Hepatocyte (in vitro differentiated cells): Measurements from ENCODE around the gene HRG.

ENCODE experiments used
- EZH2 ChIP-seq: fragments of 200-600 bp; sonication (generic); IDR thresholded peaks from 2 replicates; pipeline ENCODE4 v1.6.1; 2016; ENCODE audit warnings: antibody characterized with exemption, mild to moderate bottlenecking, borderline replicate concordance
- EZH2phosphoT487 ChIP-seq: fragments of 200-600 bp; sonication (generic); IDR thresholded peaks from one replicate; pipeline ENCODE4 v1.6.1; 2018; ENCODE audit warnings: antibody characterized with exemption, mild to moderate bottlenecking, low read depth, moderate library complexity; ENCODE audit not compliant: unreplicated experiment, severe bottlenecking
- TF ChIP-seq, protein P1 (sequence below): fragments of 200-600 bp; sonication (generic); IDR thresholded peaks from 2 replicates; pipeline ENCODE4 v1.5.1; 2016; ENCODE audit warnings: antibody characterized with exemption, mild to moderate bottlenecking; ENCODE audit not compliant: poor library complexity

GRCh38 chr3:186722457-186722856, 56.6 kb downstream of the HRG start:
- TF ChIP-seq, protein P1, sequence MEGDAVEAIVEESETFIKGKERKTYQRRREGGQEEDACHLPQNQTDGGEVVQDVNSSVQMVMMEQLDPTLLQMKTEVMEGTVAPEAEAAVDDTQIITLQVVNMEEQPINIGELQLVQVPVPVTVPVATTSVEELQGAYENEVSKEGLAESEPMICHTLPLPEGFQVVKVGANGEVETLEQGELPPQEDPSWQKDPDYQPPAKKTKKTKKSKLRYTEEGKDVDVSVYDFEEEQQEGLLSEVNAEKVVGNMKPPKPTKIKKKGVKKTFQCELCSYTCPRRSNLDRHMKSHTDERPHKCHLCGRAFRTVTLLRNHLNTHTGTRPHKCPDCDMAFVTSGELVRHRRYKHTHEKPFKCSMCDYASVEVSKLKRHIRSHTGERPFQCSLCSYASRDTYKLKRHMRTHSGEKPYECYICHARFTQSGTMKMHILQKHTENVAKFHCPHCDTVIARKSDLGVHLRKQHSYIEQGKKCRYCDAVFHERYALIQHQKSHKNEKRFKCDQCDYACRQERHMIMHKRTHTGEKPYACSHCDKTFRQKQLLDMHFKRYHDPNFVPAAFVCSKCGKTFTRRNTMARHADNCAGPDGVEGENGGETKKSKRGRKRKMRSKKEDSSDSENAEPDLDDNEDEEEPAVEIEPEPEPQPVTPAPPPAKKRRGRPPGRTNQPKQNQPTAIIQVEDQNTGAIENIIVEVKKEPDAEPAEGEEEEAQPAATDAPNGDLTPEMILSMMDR = no peak
- TF ChIP-seq EZH2 = no peak
- no peak for TF ChIP-seq EZH2phosphoT487
